GM18519 (cell line): Measurements from ENCODE around the gene TADA2B.
"Not testable (repeated sequence)": the region's sequence is repeated elsewhere in the genome, so short reads cannot be mapped to it uniquely, and the experiment has no call there.

Experiments
- ATAC-seq: cut with Tn5 transposase; IDR thresholded peaks from one replicate; pipeline ENCODE4 v1.9.1; 2021; ENCODE audit warnings: mild to moderate bottlenecking, moderate library complexity; ENCODE audit not compliant: unreplicated experiment, low FRiP score

TADA2B gene

DNA sequence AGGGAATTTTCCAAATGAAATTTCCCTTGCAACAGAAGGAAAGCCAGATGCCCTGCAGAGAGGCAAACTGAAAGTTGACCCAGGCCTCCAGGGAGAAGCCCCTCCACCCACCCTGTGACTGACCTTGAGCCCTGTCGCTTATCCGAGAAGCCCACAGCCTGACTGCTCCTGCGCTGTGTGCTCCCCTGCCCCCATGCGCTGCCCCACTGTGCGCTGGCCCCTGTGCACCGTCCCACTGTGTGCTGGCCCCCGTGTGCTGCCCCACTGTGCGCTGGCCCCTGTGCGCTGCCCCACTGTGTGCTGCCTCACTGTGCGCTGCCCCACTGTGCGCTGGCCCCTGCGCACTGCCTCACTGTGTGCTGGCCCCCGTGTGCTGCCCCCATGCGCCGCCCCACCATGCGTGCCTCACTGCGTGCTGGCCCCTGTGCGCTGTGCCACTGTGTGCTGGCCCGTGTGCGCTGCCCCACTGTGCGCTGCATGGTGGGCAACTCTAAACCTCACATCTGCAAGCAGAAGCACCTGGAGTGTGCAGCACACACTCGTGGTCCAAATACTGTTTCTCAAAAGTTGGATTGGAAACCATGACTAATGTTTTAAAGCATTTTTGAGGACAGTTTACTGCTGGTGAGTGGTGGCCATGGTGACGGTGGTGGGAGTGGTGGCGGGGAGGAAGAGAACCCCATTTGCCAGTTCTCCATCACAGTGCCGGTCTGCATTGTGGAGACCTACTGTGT lies 33.0 kb downstream of the TADA2B start:
- ATAC-seq: no peak

DNA sequence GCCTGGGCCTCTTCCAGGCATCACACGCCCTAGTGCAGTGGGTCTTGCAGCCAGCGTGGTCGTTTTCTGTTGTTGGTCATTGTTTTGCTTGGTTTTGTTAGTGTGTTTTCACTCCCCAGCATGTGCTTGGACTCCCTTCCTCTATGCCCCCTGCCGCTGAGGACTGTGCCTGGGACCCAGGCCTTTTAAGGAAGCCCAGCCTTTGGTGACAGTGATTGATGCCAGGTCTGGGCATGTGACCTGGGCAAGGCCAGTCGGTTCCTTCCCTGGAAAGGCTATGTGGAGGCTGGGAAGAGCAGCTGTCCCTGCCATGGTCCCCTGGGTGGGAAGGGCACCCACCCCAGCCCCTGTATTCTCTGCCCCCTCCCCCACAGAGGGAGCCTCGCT lies 33.5 kb downstream of the TADA2B start:
- ATAC-seq: no peak

DNA sequence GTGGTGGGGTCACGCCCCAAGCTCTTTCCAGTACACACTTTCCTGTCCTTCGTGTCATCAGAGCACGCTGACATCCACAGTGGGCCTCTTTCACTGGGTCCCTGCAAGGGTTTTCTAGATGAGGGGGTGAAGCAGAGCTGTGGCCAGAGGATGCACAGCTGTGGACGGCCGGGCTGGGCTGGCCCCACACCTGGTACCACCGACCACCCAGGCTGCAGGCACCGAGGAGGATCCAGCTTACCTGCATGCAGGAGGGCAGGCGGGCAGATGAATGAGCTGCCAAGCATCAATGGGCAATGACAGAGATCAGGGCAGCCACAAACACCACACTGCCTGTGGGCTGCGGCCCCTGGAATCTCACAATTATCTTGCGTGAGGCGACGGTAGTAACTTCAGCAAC lies 34.2 kb downstream of the TADA2B start:
- no peak for ATAC-seq

DNA sequence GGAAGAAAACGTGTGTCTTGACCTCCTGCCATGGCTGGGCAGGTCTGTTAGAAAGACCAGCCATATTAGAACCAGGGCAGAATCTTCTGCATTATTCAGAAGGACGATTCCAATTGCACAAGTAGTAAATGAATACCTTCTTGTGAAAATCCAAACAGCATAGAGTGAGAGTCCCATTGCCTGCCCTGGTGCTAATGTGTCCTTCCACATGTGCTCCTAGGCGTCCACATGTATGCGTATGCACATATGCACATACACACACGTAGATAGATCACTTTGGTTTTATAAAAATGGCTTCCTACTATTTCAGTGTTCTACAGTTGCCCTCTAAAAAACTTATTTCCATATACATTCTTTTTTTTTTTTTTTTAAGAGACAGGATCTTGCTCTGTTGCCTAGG lies 34.9 kb downstream of the TADA2B start:
- no peak for ATAC-seq

DNA sequence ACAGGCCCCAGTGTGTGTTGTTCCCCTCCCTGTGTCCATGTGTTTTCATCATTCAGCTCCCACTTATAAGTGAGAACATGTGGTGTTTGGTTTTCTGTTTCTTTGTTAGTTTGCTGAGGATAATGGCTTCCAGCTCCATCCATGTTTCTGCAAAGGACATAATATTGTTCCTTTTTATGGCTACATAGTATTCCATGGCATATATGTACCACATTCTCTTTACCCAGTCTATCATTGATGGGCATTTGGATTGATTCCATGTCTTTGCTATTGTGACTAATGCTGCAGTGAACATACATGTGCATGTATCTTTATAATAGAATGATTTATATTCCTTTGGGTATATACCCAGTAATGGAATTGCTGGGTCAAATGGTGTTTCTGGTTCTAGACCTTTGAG lies 36.3 kb downstream of the TADA2B start:
- not testable (repeated sequence) for ATAC-seq

DNA sequence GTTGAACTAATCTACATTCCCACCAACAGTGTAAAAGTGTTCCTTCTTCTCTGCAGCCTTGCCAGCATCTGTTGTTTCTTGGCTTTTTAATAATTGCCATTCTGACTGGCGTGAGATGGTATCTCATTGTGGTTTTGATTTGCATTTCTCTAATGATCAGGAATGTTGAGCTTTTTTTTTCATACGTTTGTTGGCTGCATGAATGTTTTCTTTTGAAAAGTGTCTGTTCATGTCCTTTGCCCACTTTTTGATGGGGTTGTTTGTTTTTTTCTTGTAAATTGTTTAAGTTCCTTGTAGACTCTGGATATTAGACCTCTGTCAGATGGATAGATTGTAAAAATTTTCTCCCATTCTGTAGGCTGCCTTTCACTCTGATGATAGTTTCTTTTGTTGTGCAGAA lies 36.7 kb downstream of the TADA2B start:
- ATAC-seq: not testable (repeated sequence)

DNA sequence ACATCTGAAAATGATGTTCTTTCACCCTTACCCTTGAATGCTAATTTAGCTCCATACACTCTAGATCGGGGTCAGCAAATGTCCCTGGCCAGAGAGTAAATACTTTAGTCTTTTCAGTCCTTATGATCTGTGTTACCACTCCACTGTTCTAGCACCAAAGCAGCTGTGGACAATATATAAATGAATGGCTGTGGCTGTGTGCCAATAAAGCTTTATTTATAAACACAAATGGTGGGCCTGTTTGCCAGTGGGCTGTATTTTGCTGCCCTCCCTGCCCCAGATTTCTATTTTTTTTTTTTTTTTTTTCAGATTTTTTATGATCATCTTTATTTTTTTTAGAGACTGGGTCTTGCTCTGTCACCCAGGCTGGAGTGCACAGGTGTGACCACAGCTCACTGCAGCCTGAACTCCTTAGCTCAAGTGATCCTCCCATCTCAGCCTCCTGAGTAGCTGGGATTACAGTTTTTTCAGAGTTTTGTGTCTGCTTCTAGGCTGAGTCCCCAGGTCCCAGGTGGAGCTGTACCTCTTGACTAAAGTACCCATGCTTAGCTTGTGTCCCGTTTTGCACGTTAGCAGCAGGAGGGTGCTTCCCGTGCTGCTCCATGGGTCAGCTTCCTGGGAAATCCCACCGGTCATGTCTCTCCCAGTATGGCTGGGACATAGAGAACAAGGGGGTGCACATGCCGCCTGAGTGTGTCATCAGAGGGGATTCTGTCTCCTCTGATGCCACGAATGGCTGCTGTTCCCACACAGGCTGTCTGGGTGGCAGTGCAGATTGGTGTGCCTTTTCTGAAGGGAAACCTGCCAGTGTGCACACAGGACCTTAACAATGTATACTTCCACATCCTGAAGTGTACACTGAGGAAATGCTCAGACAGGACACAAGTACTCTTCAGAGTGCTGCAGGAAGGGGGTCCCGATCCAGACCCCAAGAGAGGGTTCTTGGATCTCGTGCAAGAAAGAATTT lies 40.7 kb downstream of the TADA2B start:
- ATAC-seq: no peak

DNA sequence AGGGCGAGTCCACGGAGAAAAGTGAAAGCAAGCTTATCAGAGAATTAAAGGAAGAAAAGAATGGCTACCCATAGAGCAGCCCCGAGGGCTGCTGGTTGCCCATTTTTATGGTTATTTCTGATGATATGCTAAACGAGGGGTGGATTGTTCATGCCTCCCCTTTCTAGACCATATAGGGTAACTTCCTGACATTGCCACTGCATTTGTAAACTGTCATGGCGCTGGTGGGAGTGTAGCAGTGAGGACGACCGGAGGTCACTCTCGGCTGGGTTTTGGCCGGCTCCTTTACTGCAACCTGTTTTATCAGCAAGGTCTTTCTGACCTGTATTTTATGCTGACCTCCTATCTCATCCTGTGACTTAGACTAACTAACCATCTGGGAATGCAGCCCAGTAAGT lies 41.4 kb downstream of the TADA2B start:
- ATAC-seq: not testable (repeated sequence)

DNA sequence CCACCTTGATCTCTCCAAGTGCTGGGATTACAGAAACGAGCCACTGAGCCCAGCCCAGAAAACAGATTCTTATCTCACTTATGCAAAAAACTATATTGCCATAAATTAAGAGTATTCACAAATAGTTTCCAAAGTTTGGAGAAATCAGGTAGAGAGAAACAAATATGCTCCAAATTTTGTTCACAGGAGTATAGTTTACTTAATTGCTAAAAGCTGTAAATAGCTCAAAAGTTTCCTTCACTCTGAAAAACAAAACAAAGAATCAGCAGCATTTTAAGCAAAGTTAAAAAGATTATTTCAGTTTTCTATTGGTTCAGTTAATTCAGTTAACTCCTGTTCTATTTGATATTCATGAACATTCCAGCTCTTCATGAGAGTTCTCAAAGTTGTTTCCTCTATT lies 43.2 kb downstream of the TADA2B start:
- no peak for ATAC-seq

DNA sequence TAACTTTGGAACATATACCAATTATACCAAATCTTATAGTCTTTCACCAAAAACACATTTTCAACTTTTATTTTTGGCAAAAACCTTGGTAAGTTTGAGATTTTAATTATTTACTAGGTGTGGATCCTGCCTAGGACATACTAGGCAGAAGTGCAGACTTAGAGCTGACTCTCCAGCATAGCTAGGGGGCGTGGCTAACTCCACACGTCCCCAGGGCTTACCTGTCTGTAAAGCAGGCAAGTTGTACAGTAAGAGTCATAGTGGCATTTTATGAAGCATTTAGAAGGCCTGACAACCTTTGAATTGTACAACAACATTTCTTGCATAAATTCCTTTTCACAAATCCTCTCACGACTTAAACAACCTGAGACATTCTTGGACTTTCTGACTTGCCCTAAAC lies 43.9 kb downstream of the TADA2B start:
- ATAC-seq: no peak

DNA sequence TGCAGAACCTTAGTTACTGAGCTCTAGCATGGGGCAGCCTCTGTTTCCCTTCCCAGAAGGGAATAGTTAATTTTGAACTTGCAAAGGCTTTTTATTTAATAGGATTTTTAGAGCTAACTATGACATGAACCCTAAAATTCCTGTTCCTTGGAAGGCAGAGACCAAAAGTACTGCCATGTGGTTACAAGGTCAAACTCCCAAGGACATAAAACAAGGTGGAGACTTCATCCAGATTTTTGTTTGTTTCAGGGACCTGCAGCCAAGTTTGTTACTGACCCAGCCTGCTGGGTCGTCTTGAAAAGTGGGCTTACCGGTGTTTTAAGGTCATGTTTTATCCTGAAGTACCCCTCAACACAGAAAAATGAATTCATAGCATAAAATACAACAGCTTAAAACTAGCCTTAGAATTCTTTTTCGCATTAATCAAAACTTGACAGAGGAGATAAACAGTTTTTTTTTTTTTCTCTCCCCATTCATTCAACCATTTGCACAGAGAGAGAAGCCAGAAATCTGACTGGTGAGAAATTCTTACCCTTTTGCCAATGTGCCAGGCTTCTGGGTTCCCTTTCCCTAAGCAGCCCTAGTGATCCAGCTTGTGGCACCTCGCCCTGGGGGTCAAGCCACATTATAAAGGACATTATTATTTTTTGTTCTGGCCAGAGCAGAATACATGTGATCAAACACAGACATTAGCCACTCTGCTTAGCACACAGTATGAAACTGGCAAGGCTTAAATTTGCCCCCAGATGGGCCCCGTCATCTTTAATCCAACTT lies 46.2 kb downstream of the TADA2B start:
- ATAC-seq: no peak

DNA sequence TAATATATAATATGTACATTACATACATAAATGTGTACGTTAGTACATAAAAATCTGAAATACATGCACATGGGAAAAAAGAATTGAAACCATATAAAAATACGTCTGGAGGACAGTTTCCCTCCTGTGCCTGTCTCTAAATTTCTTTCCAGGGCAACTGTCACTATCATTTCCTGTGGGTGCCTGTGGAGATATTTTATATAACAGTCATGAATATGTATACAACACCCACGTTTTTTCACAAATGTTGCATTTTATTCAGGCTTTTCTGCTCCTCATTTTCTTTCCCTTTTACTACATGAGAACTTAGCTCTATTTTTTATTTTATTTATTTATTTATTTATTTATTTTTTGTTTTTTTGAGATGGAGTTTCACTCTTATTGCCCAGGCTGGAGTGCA lies 48.9 kb downstream of the TADA2B start:
- ATAC-seq: no peak

DNA sequence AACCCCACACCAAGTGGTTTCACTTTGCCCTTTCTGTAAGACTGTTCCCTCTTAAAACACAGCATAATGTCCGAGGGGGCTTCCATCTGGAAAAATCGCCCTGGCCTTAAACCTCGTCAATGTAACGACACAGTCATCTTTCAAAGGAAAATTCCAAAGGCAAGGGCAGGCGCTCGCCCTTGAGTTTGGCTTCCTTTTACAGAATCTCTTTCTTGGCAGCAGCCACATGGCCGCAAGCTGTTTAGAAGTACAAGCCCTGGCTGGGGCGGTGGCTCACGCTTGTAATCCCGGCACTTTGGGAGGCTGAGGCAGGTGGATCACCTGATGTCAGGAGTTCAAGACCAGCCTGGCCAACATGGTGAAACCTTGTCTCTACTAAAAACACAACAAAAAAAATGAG lies 51.7 kb downstream of the TADA2B start:
- no peak for ATAC-seq

DNA sequence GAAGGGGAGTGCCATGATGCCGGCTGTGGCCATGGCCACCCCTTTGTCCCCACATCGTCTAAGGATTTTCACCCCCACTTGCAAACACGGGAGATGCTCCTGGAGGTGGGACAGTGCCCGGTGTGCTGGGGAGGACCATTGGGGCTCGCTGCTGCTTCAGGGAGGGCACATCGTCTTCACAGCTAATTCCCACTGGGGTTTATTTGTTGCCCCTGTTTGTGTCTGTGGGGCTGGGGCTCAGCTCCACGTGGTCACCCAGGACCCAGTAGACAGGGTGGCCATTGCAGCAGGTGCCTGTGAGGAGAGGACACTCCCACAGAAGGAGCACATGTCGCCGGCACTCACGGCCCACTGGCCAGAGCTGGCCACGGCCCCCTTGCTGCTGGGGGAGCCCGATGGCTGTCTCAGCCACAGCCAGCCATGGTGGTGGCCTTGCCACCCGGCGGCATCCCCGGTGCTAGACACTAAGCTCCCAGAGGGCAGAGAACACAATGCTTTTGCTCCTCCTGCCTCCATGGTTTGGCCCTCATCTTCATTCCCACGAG lies 52.5 kb downstream of the TADA2B start:
- no peak for ATAC-seq

DNA sequence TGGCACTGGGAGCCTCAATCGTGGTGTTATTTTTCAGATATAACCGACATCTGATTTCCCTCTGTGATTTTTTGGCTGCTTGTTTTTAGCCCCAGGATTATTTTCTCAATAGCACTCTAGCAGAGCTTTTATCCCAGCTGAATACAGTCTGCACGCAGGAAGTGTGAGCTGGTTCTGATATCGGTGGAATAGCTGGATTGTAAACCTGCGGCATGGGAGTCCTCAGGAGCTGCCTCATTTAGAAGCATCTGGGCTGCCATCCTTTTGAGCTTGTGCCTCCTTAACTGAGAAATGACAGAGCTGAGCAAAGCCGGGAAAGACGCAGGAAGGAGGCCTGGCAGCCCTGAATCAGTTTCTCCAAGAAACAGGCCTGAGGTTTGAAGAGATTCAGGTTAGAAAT lies 53.1 kb downstream of the TADA2B start:
- ATAC-seq: no peak

DNA sequence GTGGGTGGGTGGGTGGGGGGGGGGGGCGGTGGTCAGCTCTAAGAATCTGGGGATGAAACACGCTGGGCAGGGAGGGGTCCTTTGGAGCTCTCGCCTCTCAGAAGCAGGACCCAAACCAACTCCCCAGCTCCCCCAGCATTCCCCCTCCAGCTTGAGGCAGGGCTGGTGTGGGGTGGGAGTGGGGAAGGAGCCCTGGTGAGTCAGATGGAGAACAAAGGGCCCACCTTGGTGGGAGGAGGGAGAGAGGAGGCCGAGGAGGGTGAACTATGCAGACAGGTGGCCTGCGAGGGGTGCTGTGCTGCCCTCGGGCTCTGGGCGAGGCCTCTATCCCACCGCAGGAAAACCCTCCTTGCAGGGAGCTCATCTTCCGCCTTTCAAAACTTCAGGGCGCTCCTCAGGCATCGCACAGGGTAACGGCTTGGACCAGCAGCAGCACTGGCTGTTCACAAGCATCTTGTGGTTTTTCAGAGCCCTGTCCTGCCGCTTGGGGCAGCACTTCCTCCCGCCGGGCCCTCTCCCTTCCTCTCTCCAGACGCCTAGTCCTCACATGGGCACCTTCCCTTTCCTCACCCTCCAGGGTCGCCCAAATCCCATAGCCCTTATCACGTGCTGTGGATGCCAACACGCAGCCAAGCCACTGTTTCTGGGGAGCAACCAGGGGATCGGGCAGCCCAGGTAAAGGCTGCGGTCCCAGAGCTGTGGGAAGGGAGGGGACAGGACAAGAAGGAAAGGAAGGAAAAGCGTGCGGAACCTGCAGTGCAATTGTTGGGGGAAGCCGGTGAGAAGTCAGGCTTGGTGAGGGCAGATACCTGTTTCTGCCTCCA lies 58.7 kb downstream of the TADA2B start:
- peak; percentile 62 for ATAC-seq

DNA sequence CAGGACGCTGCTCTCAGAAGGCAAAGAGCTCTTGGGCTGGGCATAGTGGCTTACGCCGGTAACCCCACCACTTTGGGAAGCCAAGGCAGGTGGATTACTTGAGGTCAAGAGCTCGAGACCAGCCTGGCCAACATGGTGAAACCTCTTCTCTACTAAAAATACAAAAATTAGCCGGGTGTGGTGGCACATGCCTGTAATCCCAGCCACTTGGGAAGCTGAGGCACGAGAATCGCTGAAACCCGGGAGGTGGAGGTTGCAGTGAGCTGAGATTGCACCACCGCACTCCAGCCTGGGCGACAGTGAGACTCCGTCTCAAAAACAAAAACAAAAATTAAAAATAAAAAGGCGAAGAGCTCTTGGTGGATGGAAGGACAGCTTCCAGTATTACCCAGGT lies 59.3 kb downstream of the TADA2B start:
- ATAC-seq: not testable (repeated sequence)

DNA sequence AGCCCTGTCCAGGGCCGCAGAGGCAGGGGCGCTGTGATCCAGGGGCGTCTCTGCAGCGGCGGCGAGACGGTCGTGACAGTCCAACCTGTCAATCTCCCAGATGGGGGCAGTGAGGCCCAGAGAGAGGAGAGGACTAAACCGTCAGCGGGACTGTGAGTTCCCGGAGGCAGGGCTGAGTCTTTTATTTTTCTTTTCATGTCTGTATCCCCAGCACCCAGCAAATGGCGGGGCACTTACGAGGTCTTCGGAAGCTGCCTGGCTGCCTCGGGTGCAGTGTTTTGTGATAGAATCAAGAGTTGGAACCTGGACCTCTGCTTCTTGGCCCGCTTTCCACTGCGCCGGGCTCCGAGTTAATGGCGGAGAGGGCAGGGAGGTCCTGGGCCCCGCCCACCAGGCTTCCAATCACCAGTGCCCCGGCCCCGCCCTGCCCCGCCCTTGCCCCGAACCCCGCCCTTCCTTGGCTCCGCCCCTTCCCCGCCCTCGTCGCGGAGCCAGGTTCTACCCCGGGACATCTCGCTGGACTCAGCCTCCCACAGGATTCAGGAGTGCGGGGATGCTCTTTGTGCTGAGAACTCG lies 59.9 kb downstream of the TADA2B start:
- peak; percentile 48 for ATAC-seq

DNA sequence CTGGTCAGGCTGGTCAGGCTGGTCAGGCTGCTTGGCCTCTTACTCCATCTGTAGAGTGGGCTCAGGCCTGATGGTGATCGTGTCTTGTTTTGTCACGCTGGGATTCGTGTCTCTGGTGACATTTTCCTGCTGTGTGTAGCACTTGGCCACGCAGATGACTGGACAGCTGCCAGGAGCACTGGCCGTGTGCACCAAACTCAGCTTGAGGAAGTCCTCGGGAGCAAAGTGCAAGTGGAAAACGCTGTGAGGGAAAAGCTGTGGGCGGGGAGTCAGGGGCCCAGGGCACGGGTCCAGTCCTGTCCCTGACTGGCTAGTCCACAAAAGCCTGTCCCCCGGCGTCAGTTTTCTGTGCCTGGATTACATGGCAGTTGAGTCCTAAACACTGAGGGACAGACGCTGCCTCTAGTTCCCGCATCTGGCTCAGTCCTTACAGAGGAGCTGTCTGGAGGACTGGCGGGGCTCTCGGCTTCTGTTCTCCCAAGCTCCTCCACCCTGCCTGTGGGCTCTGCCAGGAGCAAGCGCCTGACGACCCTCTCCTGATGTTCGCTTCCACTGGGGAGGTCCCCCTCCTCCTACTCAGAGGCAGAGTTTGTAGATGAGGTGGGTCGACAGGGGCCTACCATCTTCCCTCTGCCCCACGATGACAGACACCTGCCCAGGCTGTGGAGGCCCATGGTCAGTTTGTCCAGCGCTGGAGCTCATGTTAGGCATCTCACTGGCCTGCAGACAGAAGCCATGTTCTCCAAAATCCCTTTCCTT lies 60.6 kb downstream of the TADA2B start:
- ATAC-seq: no peak
